Measurements from ENCODE around the gene ZBTB40.

The ZBTB40 gene

GRCh38 chr1:22484706-22485345 is 33.2 kb downstream of the ZBTB40 start:
- Histone ChIP-seq H3K27me3 (ENCODE audit: insufficient read depth, low read depth, severe bottlenecking) (no peaks in the 10 kb centered on the region), H3K4me3 (ENCODE audit: low read depth, low read length) (no peak overlapping the region), H3K9me3 (ENCODE audit: severe bottlenecking) (peaks cover 4% of the 10 kb centered on the region), H3K27ac (no peak overlapping the region), H3K36me3 (no peaks in the 10 kb centered on the region)
- DNase-seq: no peak
- TF ChIP-seq CTCF (IDR thresholded peaks at IDR 0.05; ENCODE audit: low read depth, low read length): no peak

GRCh38 chr1:22485431-22485830 is 33.8 kb downstream of the ZBTB40 start:
- H3K36me3 ChIP-seq: no peaks in the 10 kb centered on the region; the same call in 1 of the 2 replicates
- no peaks in the 10 kb centered on the region for H3K27me3 ChIP-seq (ENCODE audit: insufficient read depth, low read depth, severe bottlenecking)
- peaks cover 4% of the 10 kb centered on the region for H3K9me3 ChIP-seq (ENCODE audit: severe bottlenecking)
- H3K4me3 ChIP-seq (ENCODE audit: low read depth, low read length): no peak overlapping the region
- TF ChIP-seq CTCF (IDR thresholded peaks at IDR 0.05; ENCODE audit: low read depth, low read length): no peak
- H3K27ac ChIP-seq: no peak overlapping the region
- no peak for DNase-seq

DNA sequence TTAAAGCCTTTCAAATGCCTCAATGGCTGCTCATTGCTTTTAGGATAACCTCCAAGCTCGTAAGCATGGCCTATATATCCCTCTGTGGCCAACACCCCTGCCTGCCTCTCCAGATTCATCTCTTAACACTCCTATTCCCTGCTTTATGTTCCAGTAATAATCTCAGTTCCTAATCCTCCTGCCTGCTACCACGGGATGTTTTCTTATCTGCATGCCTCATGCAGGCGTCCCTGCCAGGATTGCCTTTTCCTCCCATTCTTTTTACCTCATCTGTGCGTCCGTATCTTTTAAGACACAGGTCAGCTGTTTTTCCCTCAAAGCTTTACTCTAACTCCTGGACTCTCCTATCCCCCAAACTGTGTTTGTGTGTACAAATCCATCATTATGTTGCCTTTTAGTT is 36.1 kb downstream of the ZBTB40 start:
- peak; percentile 38 for DNase-seq
- Histone ChIP-seq H3K36me3 (peaks cover 6% of the 10 kb centered on the region), H3K9me3 (ENCODE audit: severe bottlenecking) (peaks cover 4% of the 10 kb centered on the region), H3K27ac (peak overlapping the region; percentile 42), H3K27me3 (ENCODE audit: insufficient read depth, low read depth, severe bottlenecking) (no peaks in the 10 kb centered on the region), H3K4me3 (ENCODE audit: low read depth, low read length) (no peak overlapping the region)
- TF ChIP-seq CTCF (IDR thresholded peaks at IDR 0.05; ENCODE audit: low read depth, low read length): no peak

- H3K27me3 ChIP-seq (ENCODE audit: insufficient read depth, low read depth, severe bottlenecking): no peaks in the 10 kb centered on the region
- H3K36me3 ChIP-seq: peaks cover 9% of the 10 kb centered on the region
- peak; percentile 15 for DNase-seq
- no peak for TF ChIP-seq CTCF (IDR thresholded peaks at IDR 0.05; ENCODE audit: low read depth, low read length)
- peaks cover 4% of the 10 kb centered on the region for H3K9me3 ChIP-seq (ENCODE audit: severe bottlenecking)
- H3K4me3 ChIP-seq (ENCODE audit: low read depth, low read length): no peak overlapping the region
- H3K27ac ChIP-seq: peak overlapping the region; percentile 42
Observed at GRCh38 chr1:22488319-22488718, 36.7 kb downstream of the ZBTB40 start.

- Histone ChIP-seq H3K9me3 (ENCODE audit: severe bottlenecking) (peaks cover 4% of the 10 kb centered on the region), H3K36me3 (peaks cover 19% of the 10 kb centered on the region), H3K27ac (no peak overlapping the region), H3K27me3 (ENCODE audit: insufficient read depth, low read depth, severe bottlenecking) (no peaks in the 10 kb centered on the region), H3K4me3 (ENCODE audit: low read depth, low read length) (no peak overlapping the region)
- no peak for TF ChIP-seq CTCF (IDR thresholded peaks at IDR 0.05; ENCODE audit: low read depth, low read length)
- DNase-seq: no peak
Observed at GRCh38 chr1:22489278-22489677, 37.6 kb downstream of the ZBTB40 start.

- Histone ChIP-seq H3K4me3 (ENCODE audit: low read depth, low read length) (no peak overlapping the region), H3K27me3 (ENCODE audit: insufficient read depth, low read depth, severe bottlenecking) (no peaks in the 10 kb centered on the region)
Observed at GRCh38 chr1:22489823-22490222, 38.2 kb downstream of the ZBTB40 start.

More at GRCh38 chr1:22489823-22490222, 38.2 kb downstream of the ZBTB40 start:
- no peak for TF ChIP-seq CTCF (IDR thresholded peaks at IDR 0.05; ENCODE audit: low read depth, low read length)
- H3K9me3 ChIP-seq (ENCODE audit: severe bottlenecking): no peaks in the 10 kb centered on the region
- peaks cover 19% of the 10 kb centered on the region for H3K36me3 ChIP-seq
- no peak for DNase-seq
- H3K27ac ChIP-seq: no peak overlapping the region

All from WERI-Rb-1 (cell line).